Liver (tissue), 9 donors: Measurements from ENCODE around the gene PCDH7. TPM values are rescaled to one million over a fixed set of nuclear protein-coding genes. Genes with fewer than 3 reads are reported as not detected.

Source experiments
- DNase-seq: peaks from one replicate; pipeline ENCODE4 v3.0.0-alpha.2; 2017; ENCODE audit warnings: low spot score
- H3K27ac ChIP-seq, 2 donors: one replicate each; pipeline ENCODE4 v1.7.0; 2013; ENCODE audit warnings: inconsistent platforms in 2 of 2, low read length in 2 of 2, control low read depth in 1 of 2, low read depth in 1 of 2, mild to moderate bottlenecking in 1 of 2
- H3K27me3 ChIP-seq, 4 donors: one replicate each; pipeline versions ENCODE4 v1.6.1 to v1.7.0; 2013; ENCODE audit warnings: low read length in 3 of 4, inconsistent platforms in 1 of 4, mild to moderate bottlenecking in 1 of 4, moderate library complexity in 1 of 4; ENCODE audit not compliant: control insufficient read depth in 4 of 4, insufficient read depth in 4 of 4
- H3K36me3 ChIP-seq, 4 donors: one replicate each; pipeline versions ENCODE4 v1.6.1 to v1.7.0; 2013; ENCODE audit warnings: low read length in 3 of 4, mild to moderate bottlenecking in 3 of 4, low read depth in 1 of 4, moderate library complexity in 1 of 4; ENCODE audit not compliant: control insufficient read depth in 4 of 4, insufficient read depth in 3 of 4
- H3K4me1 ChIP-seq, 4 donors: one replicate each; pipeline versions ENCODE4 v1.6.1 to v1.7.0; 2013; ENCODE audit warnings: low read length in 3 of 4, mild to moderate bottlenecking in 3 of 4, moderate library complexity in 1 of 4; ENCODE audit not compliant: control insufficient read depth in 4 of 4, insufficient read depth in 4 of 4
- H3K4me3 ChIP-seq, 3 donors: one replicate each; pipeline versions ENCODE4 v1.6.1 to v1.7.0; 2013; ENCODE audit warnings: low read length in 3 of 3, control low read depth in 1 of 3, low read depth in 1 of 3, mild to moderate bottlenecking in 1 of 3
- H3K9ac ChIP-seq, 2 donors: one replicate each; pipeline ENCODE4 v1.7.0; 2013; ENCODE audit warnings: low read length in 2 of 2, mild to moderate bottlenecking in 2 of 2, moderate library complexity in 2 of 2, control low read depth in 1 of 2, low read depth in 1 of 2
- H3K9me3 ChIP-seq, 4 donors: one replicate each; pipeline versions ENCODE4 v1.6.1 to v1.7.0; 2013; ENCODE audit warnings: low read length in 3 of 4; ENCODE audit not compliant: control insufficient read depth in 4 of 4
- EGR1 ChIP-seq, 2 donors: IDR thresholded peaks; 2 replicates each; pipeline ENCODE4 v1.6.1; 2016 to 2018; ENCODE audit warnings: antibody characterized with exemption in 2 of 2, low read depth in 2 of 2
- FOXA1 ChIP-seq: IDR thresholded peaks from 2 replicates; pipeline ENCODE4 v1.6.1; 2016; ENCODE audit warnings: antibody characterized with exemption
- FOXA2 ChIP-seq: IDR thresholded peaks from 2 replicates; pipeline ENCODE4 v1.6.1; 2016; ENCODE audit warnings: antibody characterized with exemption
- GABPA ChIP-seq, 2 donors: IDR thresholded peaks in 1 of 2; conservative IDR thresholded peaks in 1 of 2; 2 replicates each; pipeline ENCODE4 v1.6.1; 2016; ENCODE audit warnings: antibody characterized with exemption in 2 of 2, mild to moderate bottlenecking in 1 of 2, moderate library complexity in 1 of 2
- HNF4A ChIP-seq, 2 donors: conservative IDR thresholded peaks; 2 replicates each; pipeline ENCODE4 v1.6.1; 2016; ENCODE audit warnings: antibody characterized with exemption in 2 of 2, mild to moderate bottlenecking in 2 of 2
- JUND ChIP-seq, 2 donors: IDR thresholded peaks; 2 replicates each; pipeline ENCODE4 v1.6.1; 2016; ENCODE audit warnings: antibody characterized with exemption in 2 of 2
- NR2F2 ChIP-seq: IDR thresholded peaks from 2 replicates; pipeline ENCODE4 v1.6.1; 2016; ENCODE audit warnings: antibody characterized with exemption
- RAD21 ChIP-seq, 2 donors: IDR thresholded peaks; 2 replicates each; pipeline ENCODE4 v1.6.1; 2016; ENCODE audit warnings: antibody characterized with exemption in 2 of 2, mild to moderate bottlenecking in 2 of 2
- RXRA ChIP-seq, 2 donors: IDR thresholded peaks; 2 replicates each; pipeline ENCODE4 v1.6.1; 2017 to 2018; ENCODE audit warnings: antibody characterized with exemption in 2 of 2, mild to moderate bottlenecking in 1 of 2
- SP1 ChIP-seq: IDR thresholded peaks from 2 replicates; pipeline ENCODE4 v1.6.1; 2018; ENCODE audit warnings: antibody characterized with exemption, mild to moderate bottlenecking
- YY1 ChIP-seq: IDR thresholded peaks from 2 replicates; pipeline ENCODE4 v1.6.1; 2016; ENCODE audit warnings: antibody characterized with exemption, mild to moderate bottlenecking
- WGBS: extraction: QIAGEN DNeasy Blood & Tissue Kit; methylation state at CpG from one replicate; pipeline ENCODE4 v1.1.7; 2013; 5-methylcytosine and 5-hydroxymethylcytosine counted together
- polyA plus RNA-seq, 2 donors: library from polyadenylated mRNA; stranded (reverse) in 1 of 2; unstranded in 1 of 2; fragments of 200-250 nt in 1 of 2; fragments of >200 nt in 1 of 2; fragmentation: Nextera tagmentation in 1 of 2; extraction: Ambion mirVana in 1 of 2; gene quantifications; one replicate each; pipeline versions ENCODE4 v1.2.1 to v1.2.3, GENCODE V29; 2013 to 2015
- total RNA-seq, 2 donors: library from RNA; depleted of rRNA; stranded (reverse); fragments of >200 nt; gene quantifications; one replicate each; pipeline ENCODE4 v1.2.3, GENCODE V29; 2014
- TF ChIP-seq, protein P1 (sequence below): IDR thresholded peaks from 2 replicates; pipeline ENCODE4 v1.6.1; 2016; ENCODE audit warnings: antibody characterized with exemption
- donor health status: healthy.
- donor health status: healthy.
- donor health status: healthy.
- donor health status: healthy.
- donor health status: healthy.

PCDH7 gene
- total and polyA plus RNA-seq, 4 donors: 0.32 to 3.0 (median 0.98) TPM

DNA sequence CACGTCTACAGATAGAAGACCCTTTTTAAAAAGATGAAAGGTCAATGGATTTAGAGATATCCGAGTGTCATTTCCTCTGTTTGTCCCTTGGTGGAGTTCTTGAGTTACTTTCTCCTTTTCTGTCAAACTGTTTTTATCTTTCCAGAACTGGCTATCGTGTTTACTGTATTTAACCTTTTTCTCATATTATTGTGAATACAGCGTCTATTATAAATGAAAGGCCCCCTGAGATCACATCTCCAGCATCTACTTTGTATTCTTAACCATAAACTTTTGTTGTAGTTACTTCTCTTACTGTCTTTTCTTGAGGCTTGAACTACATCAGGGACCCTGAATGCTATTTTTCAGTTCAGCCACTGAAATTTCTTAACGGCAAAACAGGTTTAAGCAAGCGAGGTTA is 4.0 kb upstream of the PCDH7 start:
- Histone ChIP-seq H3K9ac (no peak overlapping the region), H3K4me3 (peak overlapping the region in 1 of 3 donors; percentile 36), H3K27me3 (peaks cover 0 to 13% (median 5%) of the 10 kb centered on the region in 4 donors), H3K4me1 (peaks cover 1 to 35% (median 22%) of the 10 kb centered on the region in 4 donors), H3K36me3 (no peaks in the 10 kb centered on the region), H3K27ac (no peak overlapping the region), H3K9me3 (no peaks in the 10 kb centered on the region)
- TF ChIP-seq NR2F2: peak; percentile 29
- TF ChIP-seq FOXA2: no peak
- TF ChIP-seq RAD21 (IDR thresholded peaks at IDR 0.05): peak; percentile 51 to 53
- 4% methylated on average over 6 of the region's 6 CpGs for WGBS
- DNase-seq: no peak

DNA sequence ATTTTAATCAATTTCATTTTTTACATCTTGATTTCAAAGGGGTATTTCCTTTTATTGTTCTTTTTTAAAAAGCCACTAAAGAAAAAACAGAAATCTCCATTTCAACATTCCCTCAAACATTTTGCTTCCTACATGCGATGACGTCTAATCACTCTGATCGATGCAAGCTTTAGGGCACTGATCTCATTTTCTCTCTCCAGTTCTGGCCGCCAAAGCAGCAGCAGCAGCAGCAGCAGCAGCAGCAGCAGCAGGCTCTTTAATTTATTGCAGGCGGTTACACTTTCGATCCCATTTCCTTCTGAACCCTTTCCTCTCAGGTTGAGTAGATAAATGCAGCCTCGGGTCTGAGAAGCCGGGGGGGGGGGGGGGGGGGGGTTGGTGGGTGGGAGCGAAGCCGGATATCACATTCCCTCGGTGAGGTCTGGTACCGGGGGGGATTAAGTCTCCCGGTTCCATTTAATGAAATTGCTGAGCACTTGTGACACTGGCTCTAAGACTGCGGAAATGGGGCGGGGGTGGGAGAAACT is 3.4 kb upstream of the PCDH7 start:
- Histone ChIP-seq H3K9ac (no peak overlapping the region), H3K27me3 (peaks cover 0 to 13% (median 5%) of the 10 kb centered on the region in 4 donors), H3K4me3 (peak overlapping the region in 2 of 3 donors; percentile 32 to 36), H3K27ac (peak overlapping the region in 1 of 2 donors; percentile 20), H3K4me1 (peaks cover 5 to 41% (median 26%) of the 10 kb centered on the region in 4 donors), H3K9me3 (no peaks in the 10 kb centered on the region), H3K36me3 (no peaks in the 10 kb centered on the region)
- TF ChIP-seq YY1: no peak
- no peak for TF ChIP-seq FOXA2
- no peak for TF ChIP-seq NR2F2
- TF ChIP-seq, protein P1, sequence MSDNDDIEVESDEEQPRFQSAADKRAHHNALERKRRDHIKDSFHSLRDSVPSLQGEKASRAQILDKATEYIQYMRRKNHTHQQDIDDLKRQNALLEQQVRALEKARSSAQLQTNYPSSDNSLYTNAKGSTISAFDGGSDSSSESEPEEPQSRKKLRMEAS: no peak
- TF ChIP-seq RXRA (IDR thresholded peaks at IDR 0.05): no peak
- TF ChIP-seq FOXA1: no peak
- no peak for TF ChIP-seq EGR1 (IDR thresholded peaks at IDR 0.05; ENCODE audit: low read depth in 2 of 2)
- TF ChIP-seq GABPA (IDR thresholded peaks at IDR 0.05 in 1 of 2, conservative IDR thresholded peaks at IDR 0.05 in 1 of 2): no peak
- under 1% methylated on average over 15 of the region's 15 CpGs for WGBS
- DNase-seq: no peak

DNA sequence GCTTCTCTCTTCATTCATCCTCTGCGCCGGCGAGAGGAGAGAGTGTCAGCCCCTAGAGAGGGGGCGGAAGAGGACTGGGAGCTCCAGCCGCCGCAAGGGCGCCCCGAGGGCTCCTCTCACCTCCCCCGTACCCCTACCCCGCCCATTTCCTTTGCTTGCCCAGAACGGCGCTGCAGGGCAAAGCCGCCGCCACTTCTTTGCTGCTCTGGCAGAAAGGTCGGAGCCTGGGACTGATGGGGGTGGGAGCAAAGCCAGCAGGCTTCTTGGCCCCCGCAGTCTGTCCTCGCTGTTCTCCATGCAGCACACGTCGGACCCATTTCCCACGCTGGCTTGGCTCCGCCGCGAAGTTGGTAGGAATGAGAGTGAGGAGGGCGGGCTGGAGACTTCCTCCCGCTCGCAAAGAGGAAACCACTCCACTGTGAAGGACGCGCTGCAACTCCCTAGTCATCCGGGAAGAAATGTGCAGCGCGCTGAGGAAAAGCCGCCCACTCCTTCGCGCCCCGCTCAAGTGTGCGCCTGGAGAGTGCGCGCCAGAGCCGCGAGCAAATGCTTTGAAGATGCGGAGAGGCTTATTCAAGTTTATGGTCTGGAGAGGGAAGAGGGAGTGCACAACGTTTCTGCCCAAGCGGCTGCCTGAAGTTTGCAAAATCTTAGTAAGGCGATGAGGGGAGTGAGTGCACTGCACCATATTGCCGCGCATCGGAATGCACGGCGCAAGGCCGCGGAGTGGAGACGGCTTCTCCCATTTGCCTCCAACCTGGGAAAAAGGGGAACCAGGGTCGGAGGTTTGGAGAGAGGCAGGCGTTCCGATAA is 2.8 kb upstream of the PCDH7 start:
- Histone ChIP-seq H3K36me3 (no peaks in the 10 kb centered on the region), H3K9ac (no peak overlapping the region), H3K9me3 (no peaks in the 10 kb centered on the region), H3K27ac (peak overlapping the region; percentile 20 to 56), H3K4me3 (peak overlapping the region in 2 of 3 donors; percentile 32 to 36), H3K27me3 (peaks cover 0 to 13% (median 7%) of the 10 kb centered on the region in 4 donors), H3K4me1 (peaks cover 8 to 46% (median 27%) of the 10 kb centered on the region in 4 donors)
- no peak for DNase-seq
- TF ChIP-seq HNF4A (conservative IDR thresholded peaks at IDR 0.05) (no peak), JUND (IDR thresholded peaks at IDR 0.05) (no peak), SP1 (no peak), RXRA (IDR thresholded peaks at IDR 0.05) (no peak), FOXA2 (no peak), FOXA1 (no peak)
- TF ChIP-seq, protein P1: no peak
- 2% methylated on average over 55 of the region's 55 CpGs for WGBS
